BJ (cell line): ENCODE measurements around the gene RPL28. TPM values are rescaled to one million over a fixed set of nuclear protein-coding genes. Genes with fewer than 3 reads are reported as not detected.

ENCODE experiments used
- CTCF ChIA-PET: fragments of 350-600 bp; formaldehyde crosslinking; extraction: SDS; loops from one replicate; lab custom pipeline; 2021; ENCODE audit warnings: antibody characterized with exemption, inconsistent platforms; lab: Yijun Ruan, JAX
- POLR2A ChIA-PET: fragments of 300-600 bp; sonication (Branson Sonifier 250); formaldehyde crosslinking; extraction: SDS; loops from one replicate; lab custom pipeline; 2021; ENCODE audit warnings: antibody characterized with exemption; lab: Charles Lee
- DNase-seq: peaks from one replicate; pipeline ENCODE4 v3.0.0-alpha.2; 2011; ENCODE audit warnings: low read depth
- H3K27me3 ChIP-seq: 2 replicates; pipeline ENCODE4 v1.6.0; 2011; ENCODE audit warnings: low read length; ENCODE audit not compliant: control insufficient read depth, insufficient read depth
- H3K36me3 ChIP-seq: 2 replicates; pipeline ENCODE4 v1.5.1; 2011; ENCODE audit warnings: low read length; ENCODE audit not compliant: control insufficient read depth, insufficient read depth
- H3K4me3 ChIP-seq: 2 replicates; pipeline ENCODE4 v1.5.1; 2011; ENCODE audit warnings: low read depth, mild to moderate bottlenecking, control low read depth, low read length
- CTCF ChIP-seq: IDR thresholded peaks from 2 replicates; pipeline ENCODE4 v1.5.1; 2011; ENCODE audit warnings: low read depth, mild to moderate bottlenecking, control low read depth, inconsistent platforms, low read length, moderate library complexity; ENCODE audit not compliant: insufficient read depth
- polyA plus RNA-seq: library from polyadenylated mRNA; depleted of rRNA; stranded (reverse); fragments of >200 nt; gene quantifications from 2 replicates; pipeline ENCODE4 v1.2.3, GENCODE V29; 2011

RPL28 gene
- polyA plus RNA-seq, 1 experiment: 838 TPM

GRCh38 chr19:55365245-55365644 lies 20.5 kb upstream of the RPL28 start:
- CTCF ChIA-PET: interaction anchor here (1.2 kb wide), 1 partner anchor 21 kb away, joined by 3 read pairs; no protein-coding TSS in a partner anchor
- POLR2A ChIA-PET: no interaction called here
- no peak for DNase-seq
- Histone ChIP-seq H3K36me3 (no peaks in the 10 kb centered on the region; the same call in 1 of the 2 replicates), H3K27me3 (no peaks in the 10 kb centered on the region), H3K4me3 (no peak overlapping the region)
- TF ChIP-seq CTCF: no peak

GRCh38 chr19:55365964-55366363 lies 19.8 kb upstream of the RPL28 start:
- ChIA-PET CTCF (no interaction called here), POLR2A (interaction anchor here (1.1 kb wide), 1 partner anchor 26 kb away, joined by 3 read pairs; the partner anchor contains the start of gene KMT5C)
- no peak overlapping the region for H3K4me3 ChIP-seq
- no peak for DNase-seq
- no peaks in the 10 kb centered on the region for H3K27me3 ChIP-seq
- H3K36me3 ChIP-seq: no peaks in the 10 kb centered on the region; the same call in 1 of the 2 replicates
- no peak for TF ChIP-seq CTCF

- Histone ChIP-seq H3K27me3 (no peaks in the 10 kb centered on the region), H3K4me3 (no peak overlapping the region), H3K36me3 (no peaks in the 10 kb centered on the region; the same call in 1 of the 2 replicates)
- DNase-seq: no peak
- ChIA-PET POLR2A (interaction anchor here (1.1 kb wide), 1 partner anchor 27 kb away, joined by 3 read pairs; the partner anchor contains the start of gene KMT5C), CTCF (no interaction called here)
- no peak for TF ChIP-seq CTCF
Measured at GRCh38 chr19:55366790-55367189, 18.9 kb upstream of the RPL28 start.

GRCh38 chr19:55368106-55368505 lies 17.6 kb upstream of the RPL28 start:
- ChIA-PET POLR2A (no interaction called here), CTCF (interaction anchor here (1.4 to 2.5 kb wide), 3 partner anchors 13 to 76 kb away, joined by 3 to 15 read pairs (median 5); partner anchors contain the start of gene COX6B2)
- DNase-seq: no peak
- TF ChIP-seq CTCF: no peak
- H3K27me3 ChIP-seq: no peaks in the 10 kb centered on the region
- H3K4me3 ChIP-seq: peak overlapping the region; percentile 73
- H3K36me3 ChIP-seq: no peaks in the 10 kb centered on the region; the same call in 1 of the 2 replicates

- CTCF ChIA-PET: interaction anchor here (0.6 to 2.5 kb wide), 4 partner anchors 14 to 237 kb away, joined by 3 to 15 read pairs (median 4); partner anchors contain the start of gene COX6B2
- peak overlapping the region; percentile 73 for H3K4me3 ChIP-seq
- no peaks in the 10 kb centered on the region; the same call in 1 of the 2 replicates for H3K36me3 ChIP-seq
- no peak for DNase-seq
- TF ChIP-seq CTCF: no peak
- no peaks in the 10 kb centered on the region for H3K27me3 ChIP-seq
- POLR2A ChIA-PET: interaction anchor here (0.6 to 1.8 kb wide), 2 partner anchors 30 to 36 kb away, joined by 4 to 6 read pairs; partner anchors contain the start of gene KMT5C
Measured at GRCh38 chr19:55368701-55369563, 16.8 kb upstream of the RPL28 start.
